Measurements from ENCODE around the gene HSF4.

HSF4 gene

DNA sequence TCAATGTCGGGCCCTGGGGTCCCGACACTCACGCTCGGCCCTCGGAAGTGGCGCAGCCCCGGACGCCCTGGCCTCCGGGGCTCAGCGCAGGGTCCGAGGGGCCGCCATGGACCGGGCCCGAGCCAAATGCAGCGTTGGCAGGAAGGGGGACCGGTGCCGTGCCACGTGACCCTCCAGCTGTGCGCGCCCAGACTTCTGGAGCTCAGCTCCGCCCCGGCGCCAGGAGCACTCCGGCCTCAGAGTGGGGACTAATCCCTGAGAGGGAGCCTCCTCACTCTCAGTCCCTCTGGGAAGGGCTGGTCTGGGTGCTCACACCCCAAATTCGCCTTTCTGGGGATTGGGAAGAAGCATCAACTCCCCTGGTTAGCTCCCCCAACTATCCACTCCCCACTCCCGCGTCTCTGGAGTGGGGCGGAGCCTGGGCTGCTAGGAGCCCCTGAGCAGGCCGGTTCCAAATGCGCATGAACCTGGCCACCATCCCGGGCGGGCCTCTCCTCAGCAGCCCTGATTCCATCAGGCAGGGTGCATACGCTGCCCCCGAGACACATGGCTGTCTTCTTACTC, 13.6 kb upstream of the HSF4 start, which contains the start of gene B3GNT9:
B3GNT9 (minus strand) TSS at position 166 of the 564 bp plus-strand sequence. CDS start 513 bp downstream, outside the sequence.
- peak; percentile 76 to 85 for DNase-seq

DNA sequence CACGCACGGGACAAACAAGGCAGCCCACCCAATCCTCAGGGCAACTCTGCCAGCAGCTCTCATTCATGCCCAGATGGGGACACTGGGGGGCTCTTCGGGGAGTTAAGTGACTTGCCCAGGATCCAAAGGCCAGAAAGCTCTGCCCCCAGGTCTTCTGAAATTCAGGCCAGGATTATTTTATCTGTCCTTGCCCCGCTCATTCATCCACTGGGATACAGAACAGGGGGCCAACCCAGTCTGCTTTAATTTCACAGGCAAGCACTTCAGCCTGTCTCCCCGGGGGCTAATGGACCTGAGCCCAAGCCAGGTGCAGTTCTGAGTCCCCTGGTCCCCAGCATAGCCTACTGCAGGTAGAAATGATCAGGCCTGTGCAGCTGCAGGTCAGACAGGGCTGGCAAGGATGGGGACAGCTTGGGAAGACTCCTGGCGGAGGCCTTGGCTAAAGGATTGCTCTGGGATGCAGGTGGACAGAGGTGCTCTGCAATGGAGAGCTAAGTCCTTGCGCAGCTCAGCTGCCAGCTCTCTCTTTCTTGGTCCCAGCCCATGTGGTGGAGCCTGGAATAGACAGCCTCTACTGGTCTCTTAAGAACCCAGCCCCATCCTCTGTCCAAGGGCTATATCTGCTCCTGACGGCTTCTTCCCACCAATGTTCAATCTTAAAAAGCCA, 13.0 kb upstream of the HSF4 start:
- no peak for DNase-seq

DNA sequence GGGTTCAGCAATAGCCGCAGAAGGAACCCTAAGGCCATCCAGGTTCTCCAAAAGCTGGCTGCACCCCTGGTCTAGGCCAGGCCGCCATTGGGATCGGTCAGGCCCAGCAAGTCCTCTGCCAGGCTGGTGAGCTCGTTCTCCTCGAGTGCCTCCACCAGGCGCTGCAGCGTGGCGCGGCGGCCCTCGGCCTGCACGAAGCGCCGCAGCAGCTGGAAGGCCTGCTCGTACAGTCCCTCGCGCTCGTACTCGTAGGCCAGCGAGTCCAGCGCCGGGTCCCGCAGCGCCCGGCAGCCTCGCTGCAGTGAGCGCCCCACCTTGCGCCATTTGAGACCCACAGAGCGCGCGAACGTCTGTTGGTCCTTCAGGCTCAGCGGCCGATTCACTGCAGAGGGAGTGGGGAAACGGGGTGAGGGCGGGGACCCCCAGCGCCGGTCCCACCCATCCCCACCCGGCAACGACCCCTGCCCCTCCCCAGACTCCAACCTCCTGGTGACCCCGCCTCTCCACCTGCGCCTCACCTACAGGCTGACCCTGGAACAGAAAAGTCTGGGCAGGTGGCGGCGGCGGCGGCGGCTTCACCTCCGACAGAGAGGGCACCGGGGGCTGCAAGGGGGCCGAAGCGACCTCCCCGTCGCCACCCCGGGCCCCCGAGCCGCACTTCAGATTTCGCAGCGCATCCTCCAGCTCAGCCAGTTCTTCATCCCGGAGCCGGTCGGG, 9.8 kb upstream of the HSF4 start:
- peak in 1 of 2 experiments; percentile 37 for DNase-seq

DNA sequence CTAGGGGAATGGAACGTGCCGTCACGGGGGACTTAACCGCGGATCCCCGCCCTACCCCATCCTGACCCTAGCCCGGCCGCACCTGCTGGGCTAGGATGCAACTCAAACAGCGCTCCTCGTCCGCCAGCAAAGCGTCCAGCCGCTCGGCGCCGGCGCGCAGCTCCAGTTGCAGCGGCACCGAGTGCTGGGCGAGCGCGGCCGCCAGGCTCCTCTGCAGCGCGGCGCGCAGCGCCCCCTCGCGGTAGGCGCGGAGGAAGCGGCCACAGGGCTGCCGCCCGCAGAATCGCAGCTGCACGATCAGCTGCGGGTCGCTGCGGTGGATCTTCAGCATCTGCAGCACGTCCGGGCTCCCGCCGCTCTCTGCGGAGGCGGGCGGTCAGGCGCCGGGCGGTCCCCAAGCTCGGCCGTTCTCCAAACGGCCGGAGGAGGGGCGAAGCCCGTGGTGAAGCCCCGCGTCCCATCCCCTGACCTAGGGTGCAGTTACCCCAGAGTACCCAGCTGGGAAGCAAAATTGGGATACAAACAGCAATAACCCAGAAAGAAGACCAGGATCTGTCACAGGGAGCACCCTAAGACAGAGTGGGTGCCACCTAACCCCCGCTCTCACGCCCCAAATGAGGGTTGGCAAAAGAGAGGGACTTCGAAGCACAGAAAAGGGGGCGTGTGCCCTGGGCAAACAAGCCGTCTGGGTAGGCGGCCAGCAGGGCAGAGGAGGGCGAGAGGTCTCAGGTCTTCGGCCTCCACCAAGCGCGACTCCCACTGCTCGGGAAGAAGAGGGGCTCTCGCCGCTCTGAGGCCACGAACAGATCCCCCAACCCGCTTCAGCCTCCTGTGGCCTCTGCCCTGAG, 9.0 kb upstream of the HSF4 start:
- peak; percentile 55 to 84 for DNase-seq

DNA sequence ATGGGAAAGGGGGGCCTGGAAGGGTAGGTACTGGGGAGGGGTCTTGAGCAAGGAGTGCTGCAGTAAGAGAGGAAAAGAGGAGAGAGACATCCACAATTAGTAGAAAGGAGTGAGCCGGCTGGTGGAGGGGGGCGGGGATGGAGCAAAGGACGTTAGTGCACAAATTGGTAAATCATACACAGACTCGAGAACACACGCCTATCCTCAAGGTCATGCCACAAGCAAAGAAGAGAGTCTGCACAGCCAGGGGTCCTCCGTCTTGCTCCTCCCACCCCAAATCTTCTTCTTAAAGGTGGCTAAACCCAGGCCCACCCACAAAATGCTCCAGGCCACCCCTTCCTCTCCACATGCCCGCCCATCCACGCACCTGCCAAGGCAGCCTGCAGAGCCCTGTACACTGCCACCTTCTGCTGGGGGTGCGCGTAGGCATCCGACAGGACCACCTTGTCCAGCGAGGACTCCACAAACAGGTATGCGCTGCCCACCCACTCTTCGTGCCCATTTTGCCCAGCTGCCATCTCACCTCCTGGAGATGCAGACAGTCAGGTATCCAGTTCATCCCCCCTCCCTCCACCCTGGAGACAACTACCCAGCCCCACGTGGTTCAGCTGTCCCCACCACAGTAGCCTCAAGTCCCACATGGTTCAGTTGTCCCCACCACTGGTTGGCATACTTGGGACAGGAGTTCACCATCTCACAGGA, 8.3 kb upstream of the HSF4 start:
- DNase-seq, result no peak

DNA sequence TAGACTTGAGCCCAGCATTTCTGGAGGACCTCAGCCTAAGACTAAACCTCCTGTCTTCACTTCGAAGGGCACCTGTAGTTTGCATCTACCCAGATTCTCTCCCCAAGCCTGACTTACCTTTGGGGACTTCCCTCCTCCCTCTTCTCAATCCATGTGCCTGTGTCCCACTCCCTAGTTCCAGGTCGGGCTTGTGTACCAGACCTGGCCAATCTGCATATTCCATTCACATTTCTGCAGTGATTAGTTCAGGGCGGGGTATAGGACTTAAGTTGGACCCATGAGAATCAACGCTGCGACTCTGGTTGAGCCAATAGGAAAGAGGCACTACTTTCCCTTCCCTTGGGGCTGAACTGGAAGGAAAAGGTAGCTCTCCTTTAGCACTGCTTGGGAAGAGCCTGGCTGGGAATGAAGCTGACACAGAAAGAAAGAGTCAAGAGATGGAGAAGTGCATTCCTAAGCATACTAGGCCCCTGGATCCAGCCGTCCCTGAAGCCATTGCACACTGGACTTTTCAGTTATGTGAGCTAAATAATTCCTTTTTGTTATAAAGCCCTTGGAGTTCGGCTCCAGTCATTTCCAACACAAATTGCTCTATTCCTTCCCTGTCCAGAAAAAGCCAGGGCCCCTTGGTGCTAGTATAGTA, 7.3 kb upstream of the HSF4 start:
- no peak for DNase-seq

DNA sequence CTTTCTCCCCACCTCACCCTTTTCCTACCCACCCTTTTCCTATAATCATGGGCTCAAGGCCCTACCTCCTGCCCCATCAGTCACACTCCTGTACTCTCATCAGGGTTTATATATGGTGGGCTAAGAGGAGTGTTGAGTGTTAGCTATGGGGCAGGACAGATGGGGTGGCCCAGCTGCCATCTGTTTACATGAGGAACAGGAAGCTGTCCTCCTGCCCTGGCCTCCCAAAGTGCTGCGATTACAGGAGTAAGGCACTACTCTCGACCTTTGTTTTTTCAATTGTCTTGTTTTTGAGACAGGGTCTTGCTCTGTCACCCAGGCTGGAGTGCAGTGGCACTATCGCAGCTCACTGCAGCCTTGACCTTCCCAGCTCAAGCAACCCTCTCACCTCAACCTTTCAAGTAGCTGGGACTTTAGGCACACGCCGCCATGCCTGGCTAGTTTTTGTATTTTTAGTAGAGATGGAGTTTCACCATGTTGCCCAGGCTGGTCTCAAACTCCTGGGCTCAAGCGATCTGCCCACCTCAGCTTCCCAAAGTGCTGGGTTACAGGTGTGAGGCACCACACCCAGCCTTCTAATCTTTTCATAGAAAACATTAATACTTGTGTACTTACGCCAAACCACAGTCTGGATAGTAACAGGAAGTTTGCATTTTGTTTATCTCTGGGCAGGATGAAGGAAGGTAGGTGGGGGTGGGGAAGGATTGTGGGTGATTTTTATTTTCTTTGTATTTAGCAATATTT, 6.5 kb upstream of the HSF4 start:
- peak; percentile 82 to 91 for DNase-seq

DNA sequence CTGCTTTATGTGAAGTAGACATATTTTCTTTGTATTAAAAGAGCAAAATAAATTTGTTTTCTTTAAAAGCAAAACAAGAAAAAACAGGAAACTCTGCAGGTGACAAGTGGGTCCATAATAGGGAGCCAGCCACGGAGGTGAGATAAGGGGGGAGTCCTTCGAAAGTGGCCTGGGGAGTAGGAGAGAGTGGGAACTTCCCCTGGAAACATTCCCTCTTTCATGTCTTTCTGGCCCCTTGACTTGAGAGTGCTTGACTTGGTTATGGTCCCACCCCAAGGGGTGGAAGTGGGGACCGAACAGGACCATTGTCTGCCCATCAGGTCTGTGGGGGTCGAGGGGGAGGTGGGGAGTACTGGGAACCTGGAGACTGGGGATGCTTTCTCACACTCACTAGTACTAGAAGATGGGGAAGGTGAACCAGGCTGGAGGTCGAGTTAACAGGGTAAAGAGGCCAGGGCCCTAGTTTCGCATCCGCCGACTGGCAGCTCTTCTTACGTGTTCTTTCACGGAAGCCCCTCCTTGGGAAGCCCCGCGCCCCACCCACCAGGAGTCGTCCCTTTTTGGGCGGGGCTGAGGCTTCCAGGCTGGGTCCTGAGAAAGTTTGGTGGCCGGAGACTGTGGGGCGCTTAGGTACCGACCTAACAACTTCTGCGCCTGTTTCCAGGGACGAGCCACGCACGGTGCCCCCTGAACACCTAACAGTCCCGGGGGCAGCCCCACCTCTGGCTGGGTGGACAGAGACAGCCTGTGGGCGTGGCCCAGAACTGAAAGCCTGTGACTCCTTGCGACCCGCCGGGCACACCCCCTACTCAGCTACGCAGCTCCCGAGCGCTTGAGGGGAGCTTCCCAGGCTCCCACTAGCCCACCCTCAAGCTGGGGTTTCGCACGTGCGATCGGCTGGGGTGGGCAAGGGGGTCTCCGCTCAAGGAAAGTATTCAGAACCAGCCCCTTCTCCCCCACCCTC, 5.6 kb upstream of the HSF4 start:
- peak; percentile 11 to 42 for DNase-seq

DNA sequence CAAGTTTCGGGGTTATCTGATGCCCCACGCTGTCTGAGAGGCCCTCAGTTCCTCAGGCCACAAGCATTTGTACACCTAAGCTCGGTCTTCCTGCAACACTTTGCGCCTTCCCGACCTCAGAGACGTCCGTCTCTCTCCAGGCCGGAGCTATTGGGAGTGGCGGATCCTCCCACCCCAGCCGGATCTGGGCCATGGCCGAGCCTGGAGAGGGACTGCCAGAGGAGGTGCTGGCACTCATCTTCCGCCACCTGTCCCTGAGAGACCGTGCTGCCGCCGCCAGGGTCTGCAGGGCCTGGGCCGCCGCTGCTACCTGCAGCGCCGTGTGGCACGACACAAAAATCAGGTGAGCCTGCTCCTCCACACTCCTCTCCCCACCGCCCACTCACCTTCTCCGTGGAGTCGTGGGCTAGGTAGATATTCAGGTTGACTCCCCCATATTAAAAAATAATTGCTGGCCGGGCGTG, 2.9 kb upstream of the HSF4 start:
- no peak for DNase-seq

DNA sequence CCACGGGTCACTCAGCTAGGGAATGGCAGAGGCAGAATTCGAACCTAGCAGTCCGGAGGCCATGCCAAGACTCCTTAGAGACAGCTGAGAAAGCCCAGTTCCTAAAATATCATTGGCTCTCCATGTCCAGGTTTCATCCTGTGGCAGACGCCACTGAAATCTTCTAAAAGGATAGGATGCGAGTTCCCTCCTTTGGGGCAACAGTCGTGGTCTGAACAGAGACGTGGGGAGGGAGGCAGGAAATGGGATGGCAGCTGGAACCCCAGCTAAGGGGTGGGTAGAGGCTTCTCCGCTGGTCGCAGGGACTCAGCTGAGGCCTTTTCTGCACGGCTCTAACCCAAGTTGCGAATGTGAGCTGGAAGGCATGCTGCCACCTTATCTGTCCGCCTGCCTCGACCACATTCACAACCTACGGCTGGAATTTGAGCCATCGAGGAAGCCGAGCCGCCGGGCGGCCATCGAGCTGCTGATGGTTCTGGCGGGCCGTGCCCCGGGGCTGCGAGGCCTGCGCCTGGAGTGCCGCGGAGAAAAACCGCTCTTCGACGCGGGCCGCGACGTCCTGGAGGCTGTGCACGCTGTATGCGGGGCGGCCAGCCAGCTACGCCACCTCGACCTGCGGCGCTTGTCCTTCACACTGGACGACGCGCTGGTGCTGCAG, 1.9 kb upstream of the HSF4 start:
- no peak for DNase-seq

DNA sequence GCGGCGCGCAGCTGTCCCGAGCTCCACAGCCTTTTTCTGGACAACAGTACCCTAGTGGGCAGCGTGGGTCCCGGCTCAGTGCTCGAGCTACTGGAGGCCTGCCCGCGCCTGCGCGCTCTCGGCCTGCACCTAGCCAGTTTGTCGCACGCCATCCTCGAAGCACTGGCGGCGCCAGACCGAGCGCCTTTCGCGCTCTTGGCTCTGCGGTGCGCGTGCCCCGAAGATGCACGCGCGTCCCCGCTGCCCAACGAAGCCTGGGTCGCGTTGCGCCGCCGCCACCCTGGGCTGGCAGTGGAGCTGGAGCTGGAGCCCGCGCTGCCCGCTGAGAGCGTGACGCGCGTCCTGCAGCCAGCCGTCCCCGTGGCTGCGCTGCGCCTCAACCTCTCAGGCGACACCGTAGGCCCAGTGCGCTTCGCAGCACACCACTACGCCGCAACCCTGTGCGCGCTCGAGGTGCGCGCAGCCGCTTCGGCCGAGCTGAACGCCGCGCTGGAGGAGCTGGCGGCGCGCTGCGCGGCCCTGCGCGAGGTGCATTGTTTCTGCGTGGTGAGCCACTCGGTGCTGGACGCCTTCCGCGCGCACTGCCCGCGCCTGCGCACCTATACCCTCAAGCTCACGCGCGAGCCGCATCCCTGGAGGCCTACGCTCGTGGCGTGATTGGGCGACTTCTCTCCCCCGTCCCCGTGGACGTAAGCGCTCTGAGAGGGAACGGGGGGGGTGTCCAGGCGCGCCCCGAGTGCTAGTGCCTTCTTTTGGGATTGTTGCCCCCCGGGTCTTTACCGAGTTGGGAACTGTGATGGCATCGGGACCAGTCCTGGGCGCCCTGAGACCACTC, 1.2 kb upstream of the HSF4 start:
- peak; percentile 91 to 95 for DNase-seq

DNA sequence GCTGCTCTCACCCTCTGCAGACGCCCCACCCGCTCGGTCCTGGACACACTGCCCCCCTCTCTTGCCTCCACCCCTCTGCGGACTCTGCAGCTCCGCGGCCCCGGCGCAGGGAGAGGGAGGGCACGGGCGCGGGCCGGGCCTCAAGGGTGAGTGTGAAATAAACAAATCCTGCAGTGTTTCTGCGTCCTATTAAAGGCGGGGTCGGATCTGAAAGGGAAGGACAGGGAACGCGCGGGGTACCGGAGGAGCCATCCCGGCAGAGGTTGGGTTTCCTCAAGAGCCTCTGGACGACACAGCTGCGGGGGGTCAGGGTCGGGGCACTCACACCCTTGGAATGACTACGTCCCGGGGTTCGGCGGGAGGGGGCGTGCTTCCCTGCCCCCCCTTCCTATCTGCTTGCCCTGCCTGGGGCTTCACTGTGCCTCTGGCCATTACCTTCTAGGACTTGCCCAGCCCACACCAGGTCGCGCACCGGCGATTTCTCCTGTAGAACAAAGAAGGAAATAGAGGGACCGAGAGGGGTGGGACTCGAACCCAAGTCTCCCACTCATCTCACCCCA, 466 bp upstream of the HSF4 start:
- peak in 1 of 2 experiments; percentile 73 for DNase-seq

DNA sequence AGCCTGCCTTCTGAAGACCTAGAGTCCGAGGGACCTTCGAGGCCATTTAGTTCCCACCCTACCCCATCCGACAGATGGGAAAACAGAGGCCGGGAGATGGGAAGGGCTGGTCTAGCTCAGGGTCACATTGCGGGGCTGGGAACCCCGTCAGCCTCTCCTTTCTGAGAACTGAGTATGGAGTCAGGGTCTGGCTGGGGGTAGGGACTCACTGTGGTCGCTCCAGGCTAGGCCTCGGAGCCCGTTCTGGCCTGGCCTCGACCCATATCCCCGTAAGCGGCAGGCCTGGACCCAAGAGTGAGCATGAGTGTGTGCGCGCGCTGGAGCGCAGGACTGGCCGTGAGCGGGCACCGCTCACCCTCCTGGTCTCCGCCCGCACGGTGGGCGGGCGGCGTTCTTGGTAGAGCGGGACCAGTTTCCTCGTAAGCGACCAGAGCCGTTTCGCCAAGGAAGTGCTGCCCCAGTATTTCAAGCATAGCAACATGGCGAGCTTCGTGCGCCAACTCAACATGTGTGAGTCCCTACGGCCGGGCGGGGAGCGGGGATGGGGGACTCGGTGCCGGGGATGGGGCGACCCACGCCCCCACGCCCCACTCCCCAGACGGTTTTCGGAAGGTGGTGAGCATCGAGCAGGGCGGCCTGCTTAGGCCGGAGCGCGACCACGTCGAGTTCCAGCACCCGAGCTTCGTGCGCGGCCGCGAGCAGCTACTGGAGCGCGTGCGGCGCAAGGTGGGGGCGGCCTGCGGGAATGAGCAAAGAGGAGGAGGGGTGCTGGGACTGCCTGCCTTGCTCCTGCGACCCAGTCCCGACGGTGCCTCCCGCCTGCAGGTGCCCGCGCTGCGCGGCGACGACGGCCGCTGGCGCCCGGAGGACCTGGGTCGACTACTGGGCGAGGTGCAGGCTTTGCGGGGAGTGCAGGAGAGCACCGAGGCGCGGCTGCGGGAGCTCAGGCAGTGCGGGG, 855 bp downstream of the HSF4 start:
- DNase-seq, result no peak

DNA sequence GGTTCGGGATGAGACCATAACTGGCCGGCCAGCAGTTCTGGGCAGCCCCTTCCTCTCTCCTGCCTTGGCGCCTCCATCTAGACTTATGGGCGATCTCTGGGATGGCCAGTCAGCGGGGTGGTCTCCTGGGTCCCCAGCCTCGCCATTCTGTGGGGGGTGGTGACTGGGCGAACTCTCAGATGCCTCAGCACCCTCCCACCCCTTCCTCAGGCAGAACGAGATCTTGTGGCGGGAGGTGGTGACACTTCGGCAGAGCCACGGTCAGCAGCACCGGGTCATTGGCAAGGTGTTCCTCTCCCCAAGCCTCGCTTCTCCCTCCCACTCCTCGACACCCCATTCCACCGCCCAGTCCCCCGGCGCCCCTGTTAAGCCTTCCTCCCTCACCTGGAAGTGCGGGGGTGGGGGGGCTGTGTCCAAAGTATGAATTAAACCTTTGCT, 1.6 kb downstream of the HSF4 start:
- no peak for DNase-seq

DNA sequence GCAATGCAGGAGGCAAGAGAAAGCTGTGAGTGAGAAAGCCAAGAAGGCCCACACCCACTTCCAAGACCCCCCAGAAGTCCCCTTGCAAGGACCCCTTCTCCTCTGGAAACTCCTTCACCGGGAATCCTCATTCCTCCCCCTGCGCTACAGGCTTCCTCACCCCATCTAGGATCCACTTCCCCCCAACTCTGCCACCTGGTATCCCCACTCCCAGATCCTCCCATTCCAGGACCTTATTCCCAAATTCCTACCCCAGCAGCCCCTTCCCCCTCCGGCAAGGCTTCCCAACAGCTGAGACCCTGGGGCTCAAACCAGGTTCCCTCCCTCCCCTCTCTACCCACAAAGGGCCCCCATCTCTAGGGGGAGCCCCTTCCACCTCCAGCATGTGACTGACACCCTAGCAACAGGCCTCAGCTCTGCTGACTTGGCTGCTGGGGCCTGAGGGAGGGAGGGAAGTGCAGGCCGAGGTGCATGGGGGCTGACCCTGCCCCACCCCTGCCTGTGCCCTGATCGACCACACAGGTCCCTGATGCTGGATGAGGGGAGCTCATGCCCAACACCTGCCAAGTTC, 2.1 kb downstream of the HSF4 start:
- DNase-seq, result no peak

DNA sequence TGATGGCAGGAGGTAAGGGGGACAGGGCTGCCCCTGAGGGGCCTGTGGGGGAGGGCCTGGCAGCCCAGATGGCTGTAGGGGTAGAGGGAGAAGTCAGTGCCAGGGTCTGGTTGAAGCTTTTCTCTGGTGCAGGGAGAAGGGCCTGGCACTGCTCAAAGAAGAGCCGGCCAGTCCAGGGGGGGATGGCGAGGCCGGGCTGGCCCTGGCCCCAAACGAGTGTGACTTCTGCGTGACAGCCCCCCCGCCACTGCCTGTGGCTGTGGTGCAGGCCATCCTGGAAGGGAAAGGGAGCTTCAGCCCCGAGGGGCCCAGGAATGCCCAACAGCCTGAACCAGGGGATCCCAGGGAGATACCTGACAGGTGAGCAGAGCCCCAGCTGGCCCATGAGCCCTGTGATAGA, 3.0 kb downstream of the HSF4 start:
- no peak for DNase-seq
